HEK293 (cell line): ENCODE measurements around the gene SERPINA1.

Experiments
- CTCF ChIP-seq: fragments of 450-650 bp; formaldehyde crosslinking; IDR thresholded peaks from 2 replicates; pipeline ENCODE4 v1.5.1; 2016; ENCODE audit warnings: missing biosample characterization, missing genetic modification characterization
- KLF9 ChIP-seq: fragments of 450-650 bp; formaldehyde crosslinking; IDR thresholded peaks from 2 replicates; pipeline ENCODE4 v1.5.1; 2016; ENCODE audit warnings: missing biosample characterization, missing genetic modification characterization, low read depth
- PRDM4 ChIP-seq: fragments of 450-650 bp; formaldehyde crosslinking; IDR thresholded peaks from 2 replicates; pipeline ENCODE4 v1.5.1; 2017; ENCODE audit warnings: missing biosample characterization, missing genetic modification characterization
- ZBTB8A ChIP-seq: fragments of 450-650 bp; formaldehyde crosslinking; IDR thresholded peaks from 2 replicates; pipeline ENCODE4 v1.5.1; 2016; ENCODE audit warnings: missing biosample characterization, missing genetic modification characterization
- ZNF19 ChIP-seq: fragments of 450-650 bp; formaldehyde crosslinking; IDR thresholded peaks from 2 replicates; pipeline ENCODE4; 2016; ENCODE audit warnings: missing biosample characterization, missing genetic modification characterization, low read depth
- ZNF423 ChIP-seq: fragments of 450-650 bp; formaldehyde crosslinking; IDR thresholded peaks from 2 replicates; pipeline ENCODE4 v1.5.1; 2016; ENCODE audit warnings: missing biosample characterization, missing genetic modification characterization
- ZNF629 ChIP-seq: fragments of 450-650 bp; formaldehyde crosslinking; IDR thresholded peaks from 2 replicates; pipeline ENCODE4 v1.5.1; 2017; ENCODE audit warnings: missing biosample characterization, missing genetic modification characterization
- TF ChIP-seq, protein P1 (sequence below): fragments of 450-650 bp; formaldehyde crosslinking; IDR thresholded peaks from 2 replicates; pipeline ENCODE4 v1.5.1; 2017; ENCODE audit warnings: missing biosample characterization, missing genetic modification characterization

- TF ChIP-seq KLF9 (tag by site-specific recombination), result no peak
- no peak for TF ChIP-seq CTCF (tag by site-specific recombination)
- TF ChIP-seq ZBTB8A (tag by site-specific recombination), result no peak
- TF ChIP-seq ZNF423 (tag by site-specific recombination), result no peak
- no peak for TF ChIP-seq ZNF19 (tag by site-specific recombination)
- TF ChIP-seq PRDM4, result no peak
- TF ChIP-seq, protein P1, sequence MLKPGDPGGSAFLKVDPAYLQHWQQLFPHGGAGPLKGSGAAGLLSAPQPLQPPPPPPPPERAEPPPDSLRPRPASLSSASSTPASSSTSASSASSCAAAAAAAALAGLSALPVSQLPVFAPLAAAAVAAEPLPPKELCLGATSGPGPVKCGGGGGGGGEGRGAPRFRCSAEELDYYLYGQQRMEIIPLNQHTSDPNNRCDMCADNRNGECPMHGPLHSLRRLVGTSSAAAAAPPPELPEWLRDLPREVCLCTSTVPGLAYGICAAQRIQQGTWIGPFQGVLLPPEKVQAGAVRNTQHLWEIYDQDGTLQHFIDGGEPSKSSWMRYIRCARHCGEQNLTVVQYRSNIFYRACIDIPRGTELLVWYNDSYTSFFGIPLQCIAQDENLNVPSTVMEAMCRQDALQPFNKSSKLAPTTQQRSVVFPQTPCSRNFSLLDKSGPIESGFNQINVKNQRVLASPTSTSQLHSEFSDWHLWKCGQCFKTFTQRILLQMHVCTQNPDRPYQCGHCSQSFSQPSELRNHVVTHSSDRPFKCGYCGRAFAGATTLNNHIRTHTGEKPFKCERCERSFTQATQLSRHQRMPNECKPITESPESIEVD (tag by site-specific recombination), result no peak
- TF ChIP-seq ZNF629 (tag by site-specific recombination), result no peak
Measured at GRCh38 chr14:94408546-94409095, 20.2 kb upstream of the SERPINA1 start.
